Ascending aorta (tissue), 2 donors: ENCODE data around the gene POU2F1. TPM values are rescaled to one million over a fixed set of nuclear protein-coding genes. Genes with fewer than 3 reads are reported as not detected.

Experiments
- DNase-seq, 2 donors: peaks; one replicate each; pipeline ENCODE4 v3.0.0-alpha.2; 2019; ENCODE audit warnings: low spot score in 2 of 2
- H3K27ac ChIP-seq, 2 donors: fragments of 200-600 bp; sonication (generic); one replicate each; pipeline ENCODE4 v1.5.1; 2016 to 2017; ENCODE audit warnings: mild to moderate bottlenecking in 1 of 2
- H3K27me3 ChIP-seq: fragments of 200-600 bp; sonication (generic); one replicate; pipeline ENCODE4 v1.5.1; 2017
- H3K36me3 ChIP-seq, 2 donors: fragments of 200-600 bp; sonication (generic); one replicate each; pipeline ENCODE4 v1.5.1; 2016
- H3K4me1 ChIP-seq, 2 donors: fragments of 200-600 bp; sonication (generic); one replicate each; pipeline ENCODE4 v1.5.1; 2016 to 2017; ENCODE audit warnings: mild to moderate bottlenecking in 1 of 2
- H3K4me3 ChIP-seq, 2 donors: fragments of 200-600 bp; sonication (generic); one replicate each; pipeline ENCODE4 v1.5.1; 2016 to 2017; ENCODE audit warnings: mild to moderate bottlenecking in 1 of 2
- H3K9me3 ChIP-seq, 2 donors: fragments of 200-600 bp; sonication (generic); one replicate each; pipeline ENCODE4 v1.5.1; 2016
- intact Hi-C: fragments of 100-400 bp; cut with DNase I; formaldehyde crosslinking; loops from one replicate; pipeline ENCODE4 v1.15.1; 2023
- total RNA-seq: library from RNA; depleted of rRNA; stranded (reverse); fragments of >200 nt; gene quantifications from one replicate; pipeline ENCODE4 v1.1.0, GENCODE V29; 2016
- TF ChIP-seq, protein P1 (sequence below), 3 experiments: fragments of 200-600 bp in 2 of 3; fragments of 450-650 bp in 1 of 3; sonication (generic) in 2 of 3; IDR thresholded peaks; one replicate each; pipeline ENCODE4 v1.5.1; 2016 to 2019; ENCODE audit warnings: antibody characterized with exemption in 3 of 3, mild to moderate bottlenecking in 1 of 3, moderate library complexity in 1 of 3

Gene POU2F1
- total RNA-seq, 1 donor from 2014 or later = 3.0 TPM

DNA sequence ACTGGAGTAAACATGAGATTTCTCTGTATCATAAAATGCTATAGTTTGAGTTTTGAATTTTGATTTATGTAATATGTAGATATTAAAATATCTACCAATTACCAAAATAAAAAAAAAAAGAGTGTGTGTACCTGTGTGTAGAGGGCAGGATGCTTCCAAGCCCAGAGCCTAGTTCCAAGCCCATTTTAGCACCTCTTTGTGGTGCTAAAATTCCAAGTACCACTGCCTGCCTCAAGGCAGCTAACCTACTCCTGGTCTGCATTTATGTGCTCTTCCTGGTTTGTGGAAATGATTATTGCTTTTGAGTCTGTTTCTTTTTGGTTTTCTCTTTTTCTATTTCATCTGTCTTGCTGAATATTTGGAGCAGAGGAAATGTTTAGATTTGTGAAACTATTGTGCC lies 8.7 kb upstream of the POU2F1 start:
- H3K4me1 ChIP-seq = no peaks in the 10 kb centered on the region
- no peaks in the 10 kb centered on the region for H3K36me3 ChIP-seq
- H3K27me3 ChIP-seq = no peaks in the 10 kb centered on the region
- peaks cover 0 to 4% of the 10 kb centered on the region in 2 donors for H3K9me3 ChIP-seq
- DNase-seq = no peak
- TF ChIP-seq, protein P1, sequence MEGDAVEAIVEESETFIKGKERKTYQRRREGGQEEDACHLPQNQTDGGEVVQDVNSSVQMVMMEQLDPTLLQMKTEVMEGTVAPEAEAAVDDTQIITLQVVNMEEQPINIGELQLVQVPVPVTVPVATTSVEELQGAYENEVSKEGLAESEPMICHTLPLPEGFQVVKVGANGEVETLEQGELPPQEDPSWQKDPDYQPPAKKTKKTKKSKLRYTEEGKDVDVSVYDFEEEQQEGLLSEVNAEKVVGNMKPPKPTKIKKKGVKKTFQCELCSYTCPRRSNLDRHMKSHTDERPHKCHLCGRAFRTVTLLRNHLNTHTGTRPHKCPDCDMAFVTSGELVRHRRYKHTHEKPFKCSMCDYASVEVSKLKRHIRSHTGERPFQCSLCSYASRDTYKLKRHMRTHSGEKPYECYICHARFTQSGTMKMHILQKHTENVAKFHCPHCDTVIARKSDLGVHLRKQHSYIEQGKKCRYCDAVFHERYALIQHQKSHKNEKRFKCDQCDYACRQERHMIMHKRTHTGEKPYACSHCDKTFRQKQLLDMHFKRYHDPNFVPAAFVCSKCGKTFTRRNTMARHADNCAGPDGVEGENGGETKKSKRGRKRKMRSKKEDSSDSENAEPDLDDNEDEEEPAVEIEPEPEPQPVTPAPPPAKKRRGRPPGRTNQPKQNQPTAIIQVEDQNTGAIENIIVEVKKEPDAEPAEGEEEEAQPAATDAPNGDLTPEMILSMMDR (IDR thresholded peaks at IDR 0.05) = no peak
- H3K4me3 ChIP-seq = no peak overlapping the region
- no peak overlapping the region for H3K27ac ChIP-seq
- intact Hi-C loops = no loop called here

DNA sequence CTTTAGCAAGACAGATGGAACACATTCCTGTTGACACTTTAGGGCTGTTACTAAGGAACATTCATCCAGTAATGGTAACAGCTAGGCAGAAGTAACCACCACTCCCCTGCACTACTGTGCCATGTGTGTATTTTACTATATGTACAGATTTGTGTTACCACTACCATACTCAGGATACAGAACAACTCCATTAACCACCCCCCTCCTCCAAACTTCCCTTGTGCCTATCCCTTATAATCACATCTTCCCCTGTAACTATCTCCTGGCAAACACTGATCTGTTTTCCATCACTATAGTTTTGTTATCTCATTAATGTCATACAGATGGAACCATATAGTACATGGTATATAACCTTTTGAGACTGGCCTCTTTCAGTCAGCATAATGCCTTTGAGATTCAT lies 3.9 kb upstream of the POU2F1 start:
- no peak overlapping the region for H3K27ac ChIP-seq
- no peaks in the 10 kb centered on the region for H3K36me3 ChIP-seq
- no peaks in the 10 kb centered on the region for H3K9me3 ChIP-seq
- no peaks in the 10 kb centered on the region for H3K4me1 ChIP-seq
- intact Hi-C loops = no loop called here
- no peak for DNase-seq
- H3K27me3 ChIP-seq = no peaks in the 10 kb centered on the region
- no peak overlapping the region for H3K4me3 ChIP-seq
- TF ChIP-seq, protein P1 (IDR thresholded peaks at IDR 0.05) = no peak

DNA sequence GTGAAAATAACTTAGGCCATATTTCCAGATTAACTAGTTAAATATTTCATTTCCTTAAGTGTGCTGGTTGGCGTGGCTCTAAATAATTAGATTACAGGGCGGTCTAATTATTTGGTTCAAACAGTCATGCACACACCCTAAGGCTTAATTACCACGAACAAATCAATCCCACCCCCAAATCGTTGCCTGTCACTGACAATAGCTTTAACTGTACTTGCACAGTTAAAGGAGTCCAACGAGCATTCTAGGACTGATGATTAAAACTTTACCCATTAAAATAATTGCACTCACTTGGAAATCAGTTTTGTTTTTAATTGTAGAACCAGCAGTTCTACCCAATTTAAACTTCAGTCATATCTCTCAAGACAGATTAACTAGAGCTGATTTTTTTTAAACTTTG lies 1.5 kb upstream of the POU2F1 start:
- DNase-seq = no peak
- intact Hi-C loops = no loop called here

DNA sequence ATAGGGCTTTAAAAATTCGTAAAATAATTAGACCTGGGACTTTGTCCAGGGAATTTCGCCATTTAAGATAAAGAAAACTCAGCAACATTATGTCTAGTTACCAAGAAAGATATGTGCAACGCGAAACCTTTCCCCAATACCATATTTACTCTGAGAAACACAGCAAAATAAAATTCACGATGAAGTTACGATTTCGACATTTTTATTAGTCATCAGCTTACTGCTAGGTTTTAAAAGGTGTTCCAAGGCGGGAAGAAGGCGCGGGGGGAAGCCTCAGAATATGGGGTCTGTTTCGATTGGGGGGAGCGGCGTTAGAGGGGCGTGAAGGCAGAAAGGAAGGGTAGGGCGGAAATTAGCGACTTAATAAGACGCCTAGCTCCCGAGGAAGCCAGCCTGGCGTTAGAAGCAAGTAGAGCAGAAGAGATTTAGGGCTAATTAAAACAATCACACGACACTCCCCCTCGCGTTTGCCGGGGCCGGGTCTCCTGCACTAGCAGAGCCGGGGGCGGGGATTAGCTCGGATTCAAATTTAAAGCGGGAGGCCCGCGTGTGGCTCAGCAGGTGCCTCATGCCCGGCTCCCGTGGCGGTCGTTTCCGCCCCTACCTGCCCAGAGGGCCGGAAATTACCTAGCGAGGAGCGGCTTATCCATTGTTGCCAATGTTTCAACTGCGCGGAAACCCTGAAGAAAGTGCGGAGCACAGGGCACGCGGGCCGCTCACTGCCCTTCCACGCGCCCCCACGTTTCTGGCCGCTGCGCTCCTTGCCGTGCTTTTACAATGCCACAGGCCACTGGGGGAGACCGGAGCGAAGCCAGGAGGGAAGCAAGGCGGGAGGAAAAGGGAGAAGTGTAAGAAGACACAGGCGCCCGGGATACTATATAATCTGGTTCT lies 795 bp upstream of the POU2F1 start:
- peak overlapping the region; percentile 74 to 90 for H3K4me3 ChIP-seq
- TF ChIP-seq, protein P1 (IDR thresholded peaks at IDR 0.05) = no peak
- DNase-seq = peak; percentile 42 to 89
- intact Hi-C loops = loop anchor here (2.0 to 5.0 kb wide), 4 partner anchors 153 to 379 kb away; partner anchors contain the start of genes CREG1 and TADA1
- peak overlapping the region; percentile 55 to 77 for H3K27ac ChIP-seq
- no peaks in the 10 kb centered on the region for H3K36me3 ChIP-seq
- peaks cover 0 to 7% of the 10 kb centered on the region in 2 donors for H3K4me1 ChIP-seq
- H3K9me3 ChIP-seq = no peaks in the 10 kb centered on the region
- H3K27me3 ChIP-seq = no peaks in the 10 kb centered on the region

More for the DNA sequence above, 1.5 kb upstream of the POU2F1 start:
- H3K9me3 ChIP-seq = no peaks in the 10 kb centered on the region
- peaks cover 0 to 7% of the 10 kb centered on the region in 2 donors for H3K4me1 ChIP-seq
- H3K27me3 ChIP-seq = no peaks in the 10 kb centered on the region
- TF ChIP-seq, protein P1 (IDR thresholded peaks at IDR 0.05) = no peak
- no peaks in the 10 kb centered on the region for H3K36me3 ChIP-seq
- peak overlapping the region; percentile 74 to 90 for H3K4me3 ChIP-seq
- no peak overlapping the region for H3K27ac ChIP-seq

DNA sequence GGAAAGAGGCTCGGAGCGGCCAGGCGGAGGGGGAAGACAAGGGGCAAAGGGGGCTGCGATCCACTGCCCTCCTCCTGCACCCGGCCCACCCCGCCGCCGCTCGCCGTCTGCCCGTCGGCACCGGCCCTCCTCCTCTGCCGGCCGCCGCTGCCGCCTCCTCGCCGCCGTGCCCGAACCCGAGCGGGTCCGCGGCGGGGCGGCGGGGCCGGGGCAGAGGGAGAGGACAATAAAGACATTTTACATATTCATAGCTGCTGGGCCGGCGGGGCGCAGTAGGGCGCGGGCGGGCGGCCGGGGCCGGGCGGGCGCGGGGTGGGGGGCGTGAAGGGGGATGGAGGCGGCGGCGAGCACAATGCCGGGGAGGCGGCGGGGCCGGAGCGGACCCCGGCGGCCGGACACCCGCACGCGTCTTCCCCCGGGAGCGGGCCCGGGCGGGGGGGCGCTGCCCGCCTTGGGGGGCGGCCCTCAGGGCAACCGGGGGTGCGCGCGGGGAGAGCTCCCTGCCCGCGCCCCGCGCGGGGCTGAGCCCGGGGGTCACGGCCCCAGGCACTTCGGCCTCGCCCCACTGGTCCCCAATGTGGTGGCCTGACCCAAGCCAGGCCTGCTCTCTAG lies 546 bp downstream of the POU2F1 start:
- DNase-seq = peak in 1 of 2 donors; percentile 69

More for the DNA sequence above, 546 bp downstream of the POU2F1 start:
- H3K4me3 ChIP-seq = peak overlapping the region; percentile 75 to 97
- H3K4me1 ChIP-seq = peaks cover 0 to 7% of the 10 kb centered on the region in 2 donors
- TF ChIP-seq, protein P1 (IDR thresholded peaks at IDR 0.05) = no peak
- intact Hi-C loops = loop anchor here (2.0 to 5.0 kb wide), 4 partner anchors 154 to 380 kb away; partner anchors contain the start of genes CREG1 and TADA1
- H3K36me3 ChIP-seq = no peaks in the 10 kb centered on the region
- peak overlapping the region; percentile 93 to 98 for H3K27ac ChIP-seq
- H3K9me3 ChIP-seq = no peaks in the 10 kb centered on the region
- H3K27me3 ChIP-seq = no peaks in the 10 kb centered on the region
